Lower leg skin (tissue), 3 donors: ENCODE measurements around the gene ADGRA3.

Experiments used
- CTCF ChIP-seq, 3 donors: fragments of 450-650 bp; IDR thresholded peaks; one replicate each; pipeline ENCODE4 v1.5.1; 2016; ENCODE audit warnings: antibody characterized with exemption in 3 of 3, mild to moderate bottlenecking in 3 of 3, moderate library complexity in 2 of 3
- POLR2A ChIP-seq, 2 donors: fragments of 450-650 bp; IDR thresholded peaks; one replicate each; pipeline ENCODE4 v1.6.1; 2016 to 2017; ENCODE audit warnings: antibody characterized with exemption in 2 of 2, mild to moderate bottlenecking in 1 of 2, moderate library complexity in 1 of 2

DNA sequence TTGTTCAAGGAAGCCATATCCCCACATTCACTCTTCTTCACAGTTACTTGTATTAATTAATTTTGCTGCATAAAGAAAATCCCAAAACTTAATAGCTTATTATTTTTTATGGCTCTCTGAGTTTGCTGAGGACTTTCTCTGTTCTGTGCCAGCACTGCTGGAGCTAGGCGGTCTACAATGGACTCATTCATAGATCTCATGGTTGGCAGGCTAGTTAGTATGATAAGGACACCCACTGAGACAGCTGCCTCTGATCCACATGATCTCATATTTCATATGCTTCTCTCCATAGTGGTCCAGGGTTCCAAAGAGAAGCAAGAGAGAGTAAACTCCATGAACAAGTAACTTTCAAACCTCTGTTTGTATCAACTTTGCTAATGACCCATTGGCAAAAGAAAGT is 170.2 kb downstream of the ADGRA3 start:
- TF ChIP-seq CTCF (IDR thresholded peaks at IDR 0.05) (no peak), POLR2A (IDR thresholded peaks at IDR 0.05) (no peak)
